GM23338 (cell line): Measurements from ENCODE around the gene CGNL1. TPM values are rescaled to one million over a fixed set of nuclear protein-coding genes. Genes with fewer than 3 reads are reported as not detected.
A peak's percentile ranks its signal among the peaks of the same experiment; 100 is the strongest.

ENCODE experiments used
- ATAC-seq: fragments of 200-7000 bp; cut with Tn5 transposase; 3 replicates; pipeline ENCODE4 v1.9.1; 2020
- DNase-seq: peaks from one replicate; pipeline ENCODE4 v3.0.0-alpha.2; 2015; ENCODE audit warnings: low spot score
- H2AFZ ChIP-seq: fragments of 200-600 bp; sonication (generic); 2 replicates; pipeline ENCODE4 v1.8.0; 2016; ENCODE audit warnings: antibody characterized with exemption, mild to moderate bottlenecking, moderate library complexity
- H3F3A ChIP-seq: fragments of 200-600 bp; sonication (generic); replicated peaks from 2 replicates; pipeline ENCODE4 v1.8.0; 2017; ENCODE audit warnings: antibody characterized with exemption, mixed run types, low read depth
- H3K27ac ChIP-seq: fragments of 200-600 bp; sonication (generic); 2 replicates; pipeline ENCODE4 v1.6.1; 2016; ENCODE audit warnings: low read depth
- H3K27me3 ChIP-seq: fragments of 200-600 bp; sonication (generic); 2 replicates; pipeline ENCODE4 v1.8.0; 2016; ENCODE audit warnings: mild to moderate bottlenecking, mixed run types, moderate library complexity; ENCODE audit not compliant: insufficient read depth
- H3K36me3 ChIP-seq: fragments of 200-600 bp; sonication (generic); 2 replicates; pipeline ENCODE4 v1.8.0; 2016; ENCODE audit warnings: mild to moderate bottlenecking; ENCODE audit not compliant: insufficient read depth
- H3K4me1 ChIP-seq: fragments of 200-600 bp; sonication (generic); 2 replicates; pipeline ENCODE4 v1.8.0; 2016; ENCODE audit warnings: mild to moderate bottlenecking, moderate library complexity; ENCODE audit not compliant: insufficient read depth
- H3K4me2 ChIP-seq: fragments of 200-600 bp; sonication (generic); 2 replicates; pipeline ENCODE4 v1.7.1; 2017; ENCODE audit warnings: mixed run types
- H3K4me3 ChIP-seq: fragments of 200-600 bp; sonication (generic); 2 replicates; pipeline ENCODE4 v1.6.1; 2016; ENCODE audit warnings: mixed run types
- H3K79me2 ChIP-seq: fragments of 200-600 bp; sonication (generic); replicated peaks from 2 replicates; pipeline ENCODE4 v1.8.0; 2017; ENCODE audit warnings: mild to moderate bottlenecking; ENCODE audit not compliant: insufficient read depth
- H3K9me2 ChIP-seq: fragments of 200-600 bp; sonication (generic); 2 replicates; pipeline ENCODE4 v1.8.0; 2017; ENCODE audit not compliant: insufficient read depth
- H4K20me1 ChIP-seq: fragments of 200-600 bp; sonication (generic); replicated peaks from 2 replicates; pipeline ENCODE4 v1.8.0; 2017; ENCODE audit warnings: mild to moderate bottlenecking; ENCODE audit not compliant: insufficient read depth
- H3K27ac Mint-ChIP-seq: 2 replicates; pipeline ENCODE4 v1.8.0; 2020; ENCODE audit warnings: inconsistent platforms, mild to moderate bottlenecking, moderate library complexity, mixed read lengths
- H3K27me3 Mint-ChIP-seq: 3 replicates; pipeline ENCODE4 v1.8.0; 2022; ENCODE audit warnings: low read depth, mild to moderate bottlenecking, moderate library complexity, mixed read lengths, inconsistent platforms; ENCODE audit not compliant: insufficient read depth, poor library complexity
- H3K36me3 Mint-ChIP-seq: 3 replicates; pipeline ENCODE4 v1.8.0; 2021; ENCODE audit warnings: low read depth, mild to moderate bottlenecking, inconsistent platforms, moderate library complexity, mixed read lengths
- H3K4me1 Mint-ChIP-seq: 3 replicates; pipeline ENCODE4 v1.8.0; 2020; ENCODE audit warnings: mild to moderate bottlenecking, inconsistent platforms, mixed read lengths
- H3K4me3 Mint-ChIP-seq: 3 replicates; pipeline ENCODE4 v1.8.0; 2021; ENCODE audit warnings: moderate library complexity, mild to moderate bottlenecking, inconsistent platforms, mixed read lengths
- H3K9me3 Mint-ChIP-seq: 3 replicates; pipeline ENCODE4 v1.8.0; 2020; ENCODE audit warnings: moderate library complexity, mild to moderate bottlenecking, inconsistent platforms, mixed read lengths
- CREB1 ChIP-seq: fragments of 250-450 bp; sonication (Bioruptor Pico); IDR thresholded peaks from 2 replicates; pipeline ENCODE4 v1.5.0; 2020; ENCODE audit warnings: low read depth, mild to moderate bottlenecking, moderate library complexity
- EZH2 ChIP-seq: fragments of 200-600 bp; sonication (generic); IDR thresholded peaks from one replicate; pipeline ENCODE4 v1.8.0; 2017; ENCODE audit warnings: antibody characterized with exemption, mild to moderate bottlenecking, low read depth; ENCODE audit not compliant: unreplicated experiment
- EZH2phosphoT487 ChIP-seq: fragments of 200-600 bp; sonication (generic); IDR thresholded peaks from one replicate; pipeline ENCODE4 v1.8.1; 2018; ENCODE audit warnings: antibody characterized with exemption; ENCODE audit not compliant: unreplicated experiment
- JUNB ChIP-seq: IDR thresholded peaks from one replicate; pipeline ENCODE4 v1.6.1; 2016; ENCODE audit warnings: antibody characterized with exemption; ENCODE audit not compliant: unreplicated experiment
- NANOG ChIP-seq: IDR thresholded peaks from 2 replicates; pipeline ENCODE4 v1.6.1; 2016; ENCODE audit warnings: antibody characterized with exemption, borderline replicate concordance
- POLR2AphosphoS5 ChIP-seq: IDR thresholded peaks from 2 replicates; pipeline ENCODE4 v1.6.1; 2016; ENCODE audit warnings: antibody characterized with exemption, low read depth
- STAT1 ChIP-seq: IDR thresholded peaks from one replicate; pipeline ENCODE4 v1.6.1; 2016; ENCODE audit warnings: antibody characterized with exemption; ENCODE audit not compliant: unreplicated experiment
- ZNF114 ChIP-seq: fragments of 250-450 bp; sonication (Bioruptor Pico); IDR thresholded peaks from 2 replicates; pipeline ENCODE4 v1.5.0; 2020; ENCODE audit warnings: mild to moderate bottlenecking, moderate library complexity
- ZNF331 ChIP-seq: fragments of 250-450 bp; sonication (Bioruptor Pico); IDR thresholded peaks from 2 replicates; pipeline ENCODE4 v1.5.0; 2020; ENCODE audit warnings: low read depth, mild to moderate bottlenecking, moderate library complexity
- polyA plus RNA-seq: library from polyadenylated mRNA; unstranded; fragments of >200 nt; fragmentation: Nextera tagmentation; extraction: Ambion mirVana; gene quantifications from 2 replicates; pipeline ENCODE4 v1.2.1, GENCODE V29; 2016
- total RNA-seq: library from RNA; depleted of rRNA; stranded (reverse); fragments of >200 nt; shearing (Covaris generic); gene quantifications from 2 replicates; pipeline ENCODE4 v1.2.3, GENCODE V29; 2014
- TF ChIP-seq, protein P1 (sequence below): IDR thresholded peaks from 2 replicates; pipeline ENCODE4 v1.6.1; 2016; ENCODE audit warnings: antibody characterized with exemption
- TF ChIP-seq, protein P2 (sequence below), 2 experiments: fragments of 200-600 bp in 1 of 2; sonication (generic) in 1 of 2; conservative IDR thresholded peaks; 2 replicates each; pipeline versions ENCODE4 v1.5.1 to v1.6.1; 2016 to 2017; ENCODE audit warnings: antibody characterized with exemption in 2 of 2, low read depth in 2 of 2, mild to moderate bottlenecking in 2 of 2, moderate library complexity in 1 of 2
- TF ChIP-seq, protein P3 (sequence below): fragments of 250-450 bp; sonication (Bioruptor Pico); IDR thresholded peaks from 2 replicates; pipeline ENCODE4 v1.5.0; 2020; ENCODE audit warnings: mild to moderate bottlenecking, moderate library complexity

The CGNL1 gene
- total and polyA plus RNA-seq, 2 experiments from 2014 or later = 20.0 to 57.8 TPM

DNA sequence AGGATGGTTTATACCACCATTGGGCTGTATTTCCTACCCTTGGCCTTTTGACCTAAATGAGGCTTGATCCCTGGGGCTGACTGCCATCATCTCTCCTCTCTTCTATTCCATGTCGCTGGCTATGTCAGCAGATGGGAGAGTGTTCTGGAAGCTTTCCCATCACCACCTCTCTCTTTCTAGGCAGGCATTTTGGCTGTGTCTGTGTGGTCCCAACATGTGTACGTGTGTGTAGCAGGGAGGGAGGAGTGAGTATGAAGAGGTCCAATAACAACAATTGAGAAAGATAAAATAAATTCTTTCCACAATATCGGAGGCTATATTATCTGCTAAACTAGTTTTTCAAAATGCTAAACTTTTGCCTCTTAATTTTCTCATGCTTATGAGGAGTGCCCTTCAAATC lies 34.1 kb downstream of the CGNL1 start (continued):
- TF ChIP-seq, protein P1, sequence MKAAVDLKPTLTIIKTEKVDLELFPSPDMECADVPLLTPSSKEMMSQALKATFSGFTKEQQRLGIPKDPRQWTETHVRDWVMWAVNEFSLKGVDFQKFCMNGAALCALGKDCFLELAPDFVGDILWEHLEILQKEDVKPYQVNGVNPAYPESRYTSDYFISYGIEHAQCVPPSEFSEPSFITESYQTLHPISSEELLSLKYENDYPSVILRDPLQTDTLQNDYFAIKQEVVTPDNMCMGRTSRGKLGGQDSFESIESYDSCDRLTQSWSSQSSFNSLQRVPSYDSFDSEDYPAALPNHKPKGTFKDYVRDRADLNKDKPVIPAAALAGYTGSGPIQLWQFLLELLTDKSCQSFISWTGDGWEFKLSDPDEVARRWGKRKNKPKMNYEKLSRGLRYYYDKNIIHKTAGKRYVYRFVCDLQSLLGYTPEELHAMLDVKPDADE = no peak
- TF ChIP-seq NANOG (no peak), POLR2AphosphoS5 (no peak), STAT1 (no peak)
- TF ChIP-seq, protein P2, sequence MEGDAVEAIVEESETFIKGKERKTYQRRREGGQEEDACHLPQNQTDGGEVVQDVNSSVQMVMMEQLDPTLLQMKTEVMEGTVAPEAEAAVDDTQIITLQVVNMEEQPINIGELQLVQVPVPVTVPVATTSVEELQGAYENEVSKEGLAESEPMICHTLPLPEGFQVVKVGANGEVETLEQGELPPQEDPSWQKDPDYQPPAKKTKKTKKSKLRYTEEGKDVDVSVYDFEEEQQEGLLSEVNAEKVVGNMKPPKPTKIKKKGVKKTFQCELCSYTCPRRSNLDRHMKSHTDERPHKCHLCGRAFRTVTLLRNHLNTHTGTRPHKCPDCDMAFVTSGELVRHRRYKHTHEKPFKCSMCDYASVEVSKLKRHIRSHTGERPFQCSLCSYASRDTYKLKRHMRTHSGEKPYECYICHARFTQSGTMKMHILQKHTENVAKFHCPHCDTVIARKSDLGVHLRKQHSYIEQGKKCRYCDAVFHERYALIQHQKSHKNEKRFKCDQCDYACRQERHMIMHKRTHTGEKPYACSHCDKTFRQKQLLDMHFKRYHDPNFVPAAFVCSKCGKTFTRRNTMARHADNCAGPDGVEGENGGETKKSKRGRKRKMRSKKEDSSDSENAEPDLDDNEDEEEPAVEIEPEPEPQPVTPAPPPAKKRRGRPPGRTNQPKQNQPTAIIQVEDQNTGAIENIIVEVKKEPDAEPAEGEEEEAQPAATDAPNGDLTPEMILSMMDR (conservative IDR thresholded peaks at IDR 0.05; ENCODE audit: low read depth in 2 of 2) = no peak

DNA sequence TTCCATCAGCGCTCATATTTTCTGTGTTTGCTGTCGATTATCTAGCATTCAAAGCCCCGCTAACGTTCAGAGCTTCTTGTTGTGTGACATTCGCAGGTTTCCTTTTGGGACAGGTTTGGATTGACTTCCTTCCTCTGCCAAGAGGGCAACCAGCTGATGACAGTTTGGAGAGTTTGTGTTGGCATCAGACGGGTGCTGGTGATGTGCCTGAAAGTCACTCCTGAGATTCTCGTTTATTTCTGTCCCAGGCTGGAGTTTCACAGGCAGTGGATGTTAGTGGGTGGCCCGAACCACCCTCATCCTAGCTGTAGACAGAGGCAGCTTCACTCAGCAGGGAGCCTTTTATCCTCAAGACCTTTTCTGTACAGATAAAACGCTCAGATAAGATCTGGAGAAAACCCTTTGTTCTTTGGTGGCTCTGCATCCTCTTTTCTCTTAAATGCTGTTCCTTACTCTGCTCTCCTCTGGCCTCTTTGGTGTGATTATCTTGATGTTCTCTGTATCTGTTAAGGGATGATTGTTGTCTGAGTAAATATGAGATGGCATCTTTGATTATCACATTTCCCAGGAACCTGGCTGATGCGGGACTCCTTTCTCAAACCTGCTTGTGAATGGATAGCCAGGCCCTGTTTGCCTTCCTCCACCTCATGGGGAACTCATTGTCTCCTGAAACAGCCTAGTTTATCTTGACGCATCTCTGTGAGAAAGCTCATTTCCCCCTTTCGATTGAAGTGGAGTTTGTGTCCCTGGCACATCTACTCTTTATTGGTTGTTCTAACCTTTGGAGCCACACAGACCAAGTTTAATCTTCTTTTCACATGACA lies 35.9 kb downstream of the CGNL1 start:
- H3K4me2 ChIP-seq = 0 out of 2 replicates have a peak overlapping the region, but pooled peaks have one; percentile 1
- peaks cover 7% of the 10 kb centered on the region for H3K27me3 Mint-ChIP-seq
- H3K4me3 ChIP-seq = no peak overlapping the region
- peaks cover 9% of the 10 kb centered on the region for H3K4me1 Mint-ChIP-seq
- H3K27ac ChIP-seq = 0 out of 2 replicates have a peak overlapping the region, but pooled peaks have one; percentile 42
- peaks cover 14% of the 10 kb centered on the region for H3K4me1 ChIP-seq
- peaks cover 15% of the 10 kb centered on the region for H3K36me3 Mint-ChIP-seq
- H3K36me3 ChIP-seq = no peaks in the 10 kb centered on the region
- H3K79me2 ChIP-seq = peaks cover 63% of the 10 kb centered on the region
- H3K9me2 ChIP-seq = peaks cover 12% of the 10 kb centered on the region; the same call in 1 of the 2 replicates
- H3K27ac Mint-ChIP-seq = no peak overlapping the region
- H4K20me1 ChIP-seq = peaks cover 14% of the 10 kb centered on the region
- DNase-seq = no peak
- H3F3A ChIP-seq = 0 out of 2 replicates have a peak, but pooled peaks cover 6% of the 10 kb centered on the region
- H3K9me3 Mint-ChIP-seq = no peaks in the 10 kb centered on the region
- no peaks in the 10 kb centered on the region for H3K27me3 ChIP-seq
- no peak overlapping the region for H3K4me3 Mint-ChIP-seq
- H2AFZ ChIP-seq = no peak overlapping the region
- peak; percentile 30; the same call in 2 of the 3 replicates for ATAC-seq
- TF ChIP-seq EZH2 (no peak), EZH2phosphoT487 (no peak), JUNB (no peak), STAT1 (no peak), ZNF331 (no peak), CREB1 (CRISPR knock-in tag) (no peak), ZNF114 (no peak)
- TF ChIP-seq, protein P1 = no peak
- TF ChIP-seq, protein P3, sequence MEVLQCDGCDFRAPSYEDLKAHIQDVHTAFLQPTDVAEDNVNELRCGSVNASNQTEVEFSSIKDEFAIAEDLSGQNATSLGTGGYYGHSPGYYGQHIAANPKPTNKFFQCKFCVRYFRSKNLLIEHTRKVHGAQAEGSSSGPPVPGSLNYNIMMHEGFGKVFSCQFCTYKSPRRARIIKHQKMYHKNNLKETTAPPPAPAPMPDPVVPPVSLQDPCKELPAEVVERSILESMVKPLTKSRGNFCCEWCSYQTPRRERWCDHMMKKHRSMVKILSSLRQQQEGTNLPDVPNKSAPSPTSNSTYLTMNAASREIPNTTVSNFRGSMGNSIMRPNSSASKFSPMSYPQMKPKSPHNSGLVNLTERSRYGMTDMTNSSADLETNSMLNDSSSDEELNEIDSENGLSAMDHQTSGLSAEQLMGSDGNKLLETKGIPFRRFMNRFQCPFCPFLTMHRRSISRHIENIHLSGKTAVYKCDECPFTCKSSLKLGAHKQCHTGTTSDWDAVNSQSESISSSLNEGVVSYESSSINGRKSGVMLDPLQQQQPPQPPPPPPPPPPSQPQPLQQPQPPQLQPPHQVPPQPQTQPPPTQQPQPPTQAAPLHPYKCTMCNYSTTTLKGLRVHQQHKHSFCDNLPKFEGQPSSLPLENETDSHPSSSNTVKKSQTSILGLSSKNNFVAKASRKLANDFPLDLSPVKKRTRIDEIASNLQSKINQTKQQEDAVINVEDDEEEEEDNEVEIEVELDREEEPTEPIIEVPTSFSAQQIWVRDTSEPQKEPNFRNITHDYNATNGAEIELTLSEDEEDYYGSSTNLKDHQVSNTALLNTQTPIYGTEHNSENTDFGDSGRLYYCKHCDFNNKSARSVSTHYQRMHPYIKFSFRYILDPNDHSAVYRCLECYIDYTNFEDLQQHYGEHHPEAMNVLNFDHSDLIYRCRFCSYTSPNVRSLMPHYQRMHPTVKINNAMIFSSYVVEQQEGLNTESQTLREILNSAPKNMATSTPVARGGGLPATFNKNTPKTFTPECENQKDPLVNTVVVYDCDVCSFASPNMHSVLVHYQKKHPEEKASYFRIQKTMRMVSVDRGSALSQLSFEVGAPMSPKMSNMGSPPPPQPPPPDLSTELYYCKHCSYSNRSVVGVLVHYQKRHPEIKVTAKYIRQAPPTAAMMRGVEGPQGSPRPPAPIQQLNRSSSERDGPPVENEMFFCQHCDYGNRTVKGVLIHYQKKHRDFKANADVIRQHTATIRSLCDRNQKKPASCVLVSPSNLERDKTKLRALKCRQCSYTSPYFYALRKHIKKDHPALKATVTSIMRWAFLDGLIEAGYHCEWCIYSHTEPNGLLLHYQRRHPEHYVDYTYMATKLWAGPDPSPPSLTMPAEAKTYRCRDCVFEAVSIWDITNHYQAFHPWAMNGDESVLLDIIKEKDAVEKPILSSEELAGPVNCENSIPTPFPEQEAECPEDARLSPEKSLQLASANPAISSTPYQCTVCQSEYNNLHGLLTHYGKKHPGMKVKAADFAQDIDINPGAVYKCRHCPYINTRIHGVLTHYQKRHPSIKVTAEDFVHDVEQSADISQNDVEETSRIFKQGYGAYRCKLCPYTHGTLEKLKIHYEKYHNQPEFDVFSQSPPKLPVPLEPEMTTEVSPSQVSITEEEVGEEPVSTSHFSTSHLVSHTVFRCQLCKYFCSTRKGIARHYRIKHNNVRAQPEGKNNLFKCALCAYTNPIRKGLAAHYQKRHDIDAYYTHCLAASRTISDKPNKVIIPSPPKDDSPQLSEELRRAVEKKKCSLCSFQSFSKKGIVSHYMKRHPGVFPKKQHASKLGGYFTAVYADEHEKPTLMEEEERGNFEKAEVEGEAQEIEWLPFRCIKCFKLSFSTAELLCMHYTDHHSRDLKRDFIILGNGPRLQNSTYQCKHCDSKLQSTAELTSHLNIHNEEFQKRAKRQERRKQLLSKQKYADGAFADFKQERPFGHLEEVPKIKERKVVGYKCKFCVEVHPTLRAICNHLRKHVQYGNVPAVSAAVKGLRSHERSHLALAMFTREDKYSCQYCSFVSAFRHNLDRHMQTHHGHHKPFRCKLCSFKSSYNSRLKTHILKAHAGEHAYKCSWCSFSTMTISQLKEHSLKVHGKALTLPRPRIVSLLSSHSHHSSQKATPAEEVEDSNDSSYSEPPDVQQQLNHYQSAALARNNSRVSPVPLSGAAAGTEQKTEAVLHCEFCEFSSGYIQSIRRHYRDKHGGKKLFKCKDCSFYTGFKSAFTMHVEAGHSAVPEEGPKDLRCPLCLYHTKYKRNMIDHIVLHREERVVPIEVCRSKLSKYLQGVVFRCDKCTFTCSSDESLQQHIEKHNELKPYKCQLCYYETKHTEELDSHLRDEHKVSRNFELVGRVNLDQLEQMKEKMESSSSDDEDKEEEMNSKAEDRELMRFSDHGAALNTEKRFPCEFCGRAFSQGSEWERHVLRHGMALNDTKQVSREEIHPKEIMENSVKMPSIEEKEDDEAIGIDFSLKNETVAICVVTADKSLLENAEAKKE (CRISPR knock-in tag) = no peak
